ENCODE data around the gene TNS1.
A peak's percentile ranks its signal among the peaks of the same experiment; 100 is the strongest.

TNS1 gene

DNA sequence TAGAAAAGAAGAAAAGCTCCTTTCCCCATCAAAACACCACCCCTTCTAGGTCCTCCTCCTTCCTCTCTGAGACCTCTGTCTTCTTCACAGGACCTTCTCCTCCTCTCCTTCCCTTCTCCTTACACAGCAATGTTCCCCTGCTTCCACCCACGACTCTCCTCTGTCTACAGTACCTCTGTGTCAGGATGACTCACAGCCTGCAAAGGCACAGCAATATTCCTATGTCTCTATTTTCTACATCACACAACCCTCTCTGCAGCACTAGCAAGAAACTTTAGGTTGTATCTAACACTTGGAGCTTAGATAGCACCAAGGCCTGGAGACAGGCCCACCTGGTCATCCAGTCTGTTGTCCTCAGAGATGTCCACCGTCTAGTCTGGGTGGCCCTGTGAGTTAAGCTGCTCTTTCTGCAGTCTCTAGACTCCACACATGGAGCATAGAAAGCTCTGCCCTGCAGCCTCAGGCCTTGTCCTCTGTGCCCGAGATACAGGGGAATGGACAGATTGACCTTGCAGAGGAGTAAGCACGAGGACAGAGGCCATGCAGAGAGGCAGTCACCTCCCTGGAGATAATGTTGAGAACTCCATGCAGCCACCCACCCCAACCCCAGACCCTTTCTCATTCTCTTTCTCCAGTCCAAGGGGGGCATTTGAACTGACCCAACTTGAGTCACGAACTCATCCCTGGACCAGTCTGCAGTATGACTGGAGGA lies 212.0 kb downstream of the TNS1 start:
- Histone ChIP-seq H3K27ac (no peak overlapping the region), H2AFZ (ENCODE audit: low read depth) (no peak overlapping the region), H3K4me2 (no peak overlapping the region), H3K4me1 (ENCODE audit: low read depth, poor library complexity, severe bottlenecking) (no peaks in the 10 kb centered on the region), H3K36me3 (ENCODE audit: insufficient read depth) (no peaks in the 10 kb centered on the region), H3K79me2 (ENCODE audit: insufficient read depth, low read depth) (no peaks in the 10 kb centered on the region), H4K20me1 (ENCODE audit: insufficient read depth) (no peaks in the 10 kb centered on the region), H3K4me3 (IDR thresholded peaks at IDR 0.05; ENCODE audit: insufficient read depth, low read depth, low read length) (no peak overlapping the region), H3K9ac (no peak overlapping the region), H3K27me3 (ENCODE audit: insufficient read depth, low read depth) (no peaks in the 10 kb centered on the region)
- TF ChIP-seq, protein P1, sequence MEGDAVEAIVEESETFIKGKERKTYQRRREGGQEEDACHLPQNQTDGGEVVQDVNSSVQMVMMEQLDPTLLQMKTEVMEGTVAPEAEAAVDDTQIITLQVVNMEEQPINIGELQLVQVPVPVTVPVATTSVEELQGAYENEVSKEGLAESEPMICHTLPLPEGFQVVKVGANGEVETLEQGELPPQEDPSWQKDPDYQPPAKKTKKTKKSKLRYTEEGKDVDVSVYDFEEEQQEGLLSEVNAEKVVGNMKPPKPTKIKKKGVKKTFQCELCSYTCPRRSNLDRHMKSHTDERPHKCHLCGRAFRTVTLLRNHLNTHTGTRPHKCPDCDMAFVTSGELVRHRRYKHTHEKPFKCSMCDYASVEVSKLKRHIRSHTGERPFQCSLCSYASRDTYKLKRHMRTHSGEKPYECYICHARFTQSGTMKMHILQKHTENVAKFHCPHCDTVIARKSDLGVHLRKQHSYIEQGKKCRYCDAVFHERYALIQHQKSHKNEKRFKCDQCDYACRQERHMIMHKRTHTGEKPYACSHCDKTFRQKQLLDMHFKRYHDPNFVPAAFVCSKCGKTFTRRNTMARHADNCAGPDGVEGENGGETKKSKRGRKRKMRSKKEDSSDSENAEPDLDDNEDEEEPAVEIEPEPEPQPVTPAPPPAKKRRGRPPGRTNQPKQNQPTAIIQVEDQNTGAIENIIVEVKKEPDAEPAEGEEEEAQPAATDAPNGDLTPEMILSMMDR (conservative IDR thresholded peaks at IDR 0.05; ENCODE audit: low read depth, low read length), result no peak

DNA sequence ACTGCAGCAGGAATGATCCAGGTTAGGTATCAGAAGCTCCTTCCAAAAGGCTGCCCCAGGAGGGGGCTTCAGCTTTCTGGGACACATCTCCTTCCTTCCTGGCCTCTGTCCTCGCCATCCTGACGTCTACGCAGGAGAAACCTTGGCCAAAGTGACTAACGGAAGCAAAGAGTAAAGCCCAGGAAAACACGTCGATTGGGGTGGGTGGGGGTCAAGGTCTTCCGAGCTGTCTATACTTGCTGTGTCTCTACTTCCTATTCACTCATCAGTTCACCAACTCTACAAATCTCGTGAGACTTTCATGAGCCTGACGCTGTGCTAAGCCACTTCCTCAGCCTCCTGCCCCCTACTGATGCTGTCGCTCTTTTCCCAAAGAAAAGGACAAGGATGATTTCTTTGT lies 212.6 kb downstream of the TNS1 start:
- no peaks in the 10 kb centered on the region for H4K20me1 ChIP-seq (ENCODE audit: insufficient read depth)
- TF ChIP-seq, protein P1 (conservative IDR thresholded peaks at IDR 0.05; ENCODE audit: low read depth, low read length), result no peak
- H3K27me3 ChIP-seq (ENCODE audit: insufficient read depth, low read depth), result no peaks in the 10 kb centered on the region
- H3K4me2 ChIP-seq, result no peak overlapping the region
- H3K9ac ChIP-seq, result no peak overlapping the region
- H3K79me2 ChIP-seq (ENCODE audit: insufficient read depth, low read depth), result no peaks in the 10 kb centered on the region
- H3K27ac ChIP-seq, result no peak overlapping the region
- H3K4me3 ChIP-seq (IDR thresholded peaks at IDR 0.05; ENCODE audit: insufficient read depth, low read depth, low read length), result no peak overlapping the region
- no peaks in the 10 kb centered on the region for H3K36me3 ChIP-seq (ENCODE audit: insufficient read depth)
- H3K4me1 ChIP-seq (ENCODE audit: low read depth, poor library complexity, severe bottlenecking), result no peaks in the 10 kb centered on the region
- no peak overlapping the region for H2AFZ ChIP-seq (ENCODE audit: low read depth)

DNA sequence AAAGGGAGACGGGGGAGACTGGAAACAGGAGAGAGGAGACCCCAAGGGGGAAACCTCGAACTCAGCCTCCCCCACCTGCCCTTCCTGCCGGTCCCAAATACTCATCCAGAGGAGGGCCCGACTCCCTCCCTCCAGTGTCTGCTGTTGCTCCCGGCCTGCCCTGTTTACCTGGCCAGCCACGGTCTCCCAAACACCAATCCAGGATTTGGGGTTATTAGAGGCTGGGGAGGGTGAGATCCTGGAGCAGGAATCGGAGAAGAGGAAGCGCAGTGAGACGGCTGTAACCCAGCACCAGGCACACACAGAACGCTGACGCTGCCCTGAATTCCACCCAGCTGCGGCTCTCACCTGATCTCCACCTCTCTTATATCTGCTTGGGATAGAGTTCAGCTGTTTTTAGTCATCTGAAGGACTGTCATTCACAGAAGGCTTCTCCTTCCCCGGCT lies 213.0 kb downstream of the TNS1 start:
- TF ChIP-seq, protein P1 (conservative IDR thresholded peaks at IDR 0.05; ENCODE audit: low read depth, low read length), result no peak
- H3K4me2 ChIP-seq, result no peak overlapping the region

DNA sequence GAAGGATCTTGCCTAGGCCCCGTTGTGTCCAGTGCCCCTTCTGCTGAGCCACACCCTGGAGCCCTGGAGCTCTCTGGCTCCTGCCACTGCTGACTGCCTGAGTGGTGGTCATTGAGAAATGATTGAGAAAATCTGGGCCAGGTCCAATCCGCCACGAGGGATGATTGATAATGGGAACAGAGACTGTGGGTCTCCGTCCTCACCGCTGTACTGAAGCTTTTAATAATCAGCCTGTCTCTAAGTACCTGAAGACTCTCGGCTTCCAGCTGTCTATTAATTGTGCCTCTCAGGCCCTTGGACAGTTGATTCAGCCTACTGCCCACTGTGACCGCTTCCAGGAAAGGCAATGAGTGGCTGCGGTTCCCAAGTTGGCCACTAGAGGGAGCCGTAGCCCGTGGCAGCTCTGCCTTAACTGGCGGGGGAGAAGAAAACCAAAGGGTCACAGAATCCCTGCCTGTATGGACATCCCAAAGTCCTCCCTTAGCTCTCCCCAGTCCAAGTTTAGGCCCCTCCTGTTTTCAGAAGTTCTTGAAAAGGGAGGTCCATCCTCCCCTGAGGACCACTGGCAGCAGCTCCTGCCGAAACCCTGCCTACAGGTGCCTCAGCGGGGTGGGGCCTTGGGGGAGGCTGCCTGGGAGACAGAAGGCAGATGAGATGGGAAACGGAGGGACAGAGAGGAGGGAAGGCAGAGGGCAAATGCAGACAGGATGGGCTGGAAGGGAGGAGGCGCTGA lies 213.6 kb downstream of the TNS1 start:
- no peaks in the 10 kb centered on the region for H3K36me3 ChIP-seq (ENCODE audit: insufficient read depth)
- no peak overlapping the region for H3K4me2 ChIP-seq
- peak overlapping the region; percentile 22; the same call in 1 of the 2 replicates for H2AFZ ChIP-seq (ENCODE audit: low read depth)
- H3K4me1 ChIP-seq (ENCODE audit: low read depth, poor library complexity, severe bottlenecking), result no peaks in the 10 kb centered on the region
- H3K27ac ChIP-seq, result no peak overlapping the region
- H4K20me1 ChIP-seq (ENCODE audit: insufficient read depth), result no peaks in the 10 kb centered on the region
- no peak overlapping the region for H3K4me3 ChIP-seq (IDR thresholded peaks at IDR 0.05; ENCODE audit: insufficient read depth, low read depth, low read length)
- TF ChIP-seq, protein P1 (conservative IDR thresholded peaks at IDR 0.05; ENCODE audit: low read depth, low read length), result peak; percentile 98
- no peaks in the 10 kb centered on the region for H3K79me2 ChIP-seq (ENCODE audit: insufficient read depth, low read depth)
- no peak overlapping the region for H3K9ac ChIP-seq
- no peaks in the 10 kb centered on the region for H3K27me3 ChIP-seq (ENCODE audit: insufficient read depth, low read depth)

More for the DNA sequence above, 213.0 kb downstream of the TNS1 start:
- Histone ChIP-seq H3K4me3 (IDR thresholded peaks at IDR 0.05; ENCODE audit: insufficient read depth, low read depth, low read length) (no peak overlapping the region), H3K36me3 (ENCODE audit: insufficient read depth) (no peaks in the 10 kb centered on the region), H3K27ac (no peak overlapping the region), H2AFZ (ENCODE audit: low read depth) (peak overlapping the region; percentile 22; the same call in 1 of the 2 replicates), H3K27me3 (ENCODE audit: insufficient read depth, low read depth) (no peaks in the 10 kb centered on the region), H3K9ac (no peak overlapping the region), H3K79me2 (ENCODE audit: insufficient read depth, low read depth) (no peaks in the 10 kb centered on the region), H3K4me1 (ENCODE audit: low read depth, poor library complexity, severe bottlenecking) (no peaks in the 10 kb centered on the region), H4K20me1 (ENCODE audit: insufficient read depth) (no peaks in the 10 kb centered on the region)

Data from KMS-11 (cell line).